GM18498 (cell line): ENCODE measurements around the gene IRF1.

Experiments
- ATAC-seq: cut with Tn5 transposase; IDR thresholded peaks from one replicate; pipeline ENCODE4 v1.9.1; 2021; ENCODE audit warnings: mild to moderate bottlenecking, moderate library complexity; ENCODE audit not compliant: unreplicated experiment

The IRF1 gene

DNA sequence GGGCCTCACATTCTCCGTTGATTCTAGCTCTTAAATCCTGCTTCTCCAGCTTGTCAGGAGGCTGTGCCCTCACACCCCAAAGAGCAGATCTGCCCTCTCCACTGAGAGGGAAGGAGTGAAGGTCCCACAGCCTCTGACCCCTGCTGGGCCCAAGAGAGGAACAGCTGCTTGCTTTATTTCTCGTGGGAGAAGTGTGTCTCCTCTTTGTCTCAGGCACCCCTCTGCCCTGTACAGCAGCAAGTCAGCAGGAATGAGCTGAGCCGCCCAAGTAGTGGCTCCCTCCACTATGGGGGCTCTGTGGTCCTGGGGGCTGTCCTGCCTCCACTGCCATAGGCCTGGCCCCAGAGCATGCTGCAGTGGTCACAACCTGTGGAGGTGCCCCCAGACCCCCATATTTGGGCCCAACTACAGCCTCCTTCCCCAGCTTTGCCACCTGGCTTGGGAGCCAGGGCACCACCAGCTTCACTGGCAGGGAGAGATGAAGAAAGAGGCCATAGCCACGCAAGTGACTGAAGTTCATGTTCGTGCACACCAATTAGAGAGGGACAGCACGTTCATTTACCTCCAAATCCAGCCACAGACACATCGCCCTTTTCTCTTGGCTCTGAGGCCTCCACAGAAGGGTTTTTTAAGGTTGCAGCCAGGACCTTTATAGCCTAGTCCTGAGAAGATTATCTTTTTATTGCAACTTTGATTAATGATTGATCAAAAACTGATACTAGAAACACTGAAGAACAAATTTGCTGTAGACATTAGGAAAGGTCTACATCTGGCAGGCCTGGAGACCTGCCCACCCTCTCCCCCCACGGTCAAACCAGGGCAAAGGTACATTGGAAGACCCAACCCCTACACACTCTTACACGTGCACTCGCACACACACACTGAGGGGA is 27.5 kb downstream of the IRF1 start:
- no peak for ATAC-seq

DNA sequence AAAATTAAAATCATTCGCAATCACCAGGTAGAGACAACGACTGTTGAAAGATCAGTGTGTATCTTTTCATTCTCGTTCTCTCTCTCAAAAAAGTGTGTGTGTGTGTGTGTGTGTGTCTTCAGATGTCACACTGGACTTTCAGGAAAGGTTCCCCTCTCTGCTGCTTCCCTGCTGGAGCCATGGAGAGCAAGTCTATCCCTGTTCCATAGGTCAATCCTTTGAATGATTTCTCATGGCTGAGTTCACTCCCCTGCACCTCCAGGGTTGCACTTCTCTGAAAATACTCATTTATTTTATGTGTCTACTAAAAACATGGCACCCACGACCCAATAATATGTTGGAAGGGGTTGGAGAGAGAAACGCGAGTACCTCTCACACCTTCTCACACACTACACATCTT is 28.2 kb downstream of the IRF1 start:
- no peak for ATAC-seq

DNA sequence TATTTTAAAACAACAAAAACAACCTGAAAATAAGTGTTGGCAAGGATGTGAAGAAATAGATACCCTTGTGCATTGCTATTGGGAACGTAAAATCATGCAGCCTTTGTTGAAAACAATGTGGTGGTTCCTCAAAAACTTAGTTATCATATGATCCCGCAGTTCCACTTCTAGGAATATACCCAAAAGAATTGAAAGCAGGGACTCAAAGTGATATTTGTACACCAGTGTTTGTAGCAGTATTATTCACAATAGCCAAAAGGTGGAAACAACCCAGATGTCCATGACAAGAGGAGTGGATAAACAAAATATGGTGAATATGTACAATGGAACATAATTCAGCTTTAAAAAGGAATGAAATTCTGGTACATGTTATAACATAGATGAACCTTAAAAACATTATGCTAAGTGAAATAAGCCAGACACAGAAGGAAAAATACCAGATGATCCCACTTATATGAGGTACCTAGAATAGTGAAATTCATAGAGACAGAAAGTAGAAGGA is 29.0 kb downstream of the IRF1 start:
- no peak for ATAC-seq

DNA sequence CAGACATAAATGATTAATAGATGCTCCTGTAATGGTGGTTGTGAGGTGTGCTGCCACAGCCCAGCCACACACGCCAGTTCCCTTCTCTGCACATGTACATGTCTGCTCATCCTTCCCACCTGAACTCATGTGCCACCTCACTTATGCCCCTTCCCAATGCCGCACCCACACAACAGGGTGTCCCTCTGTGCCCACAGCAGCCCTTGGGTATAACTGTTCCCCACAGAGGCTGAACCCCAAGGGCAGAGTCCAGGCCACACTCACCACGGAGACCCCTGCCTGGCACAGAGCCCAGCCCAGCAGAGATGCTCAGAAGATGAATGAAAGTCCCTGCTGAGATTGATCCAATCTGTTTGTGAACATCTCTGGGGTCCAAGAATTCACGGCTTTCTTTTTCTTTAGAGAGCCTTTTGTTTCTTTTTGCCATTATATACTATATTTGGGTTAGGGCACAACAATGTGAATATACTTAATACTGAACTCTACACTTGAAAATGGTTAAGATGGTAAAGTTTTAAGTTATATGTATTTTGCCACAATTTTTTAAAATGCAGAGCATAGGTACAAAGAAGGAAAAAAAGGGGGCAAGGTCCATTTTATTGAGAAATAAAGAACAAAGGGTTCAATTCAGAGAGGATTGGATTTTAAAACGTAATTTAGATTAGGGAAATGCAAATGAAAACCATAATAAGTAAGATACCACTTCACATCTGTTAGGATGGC is 29.6 kb downstream of the IRF1 start:
- ATAC-seq: no peak

DNA sequence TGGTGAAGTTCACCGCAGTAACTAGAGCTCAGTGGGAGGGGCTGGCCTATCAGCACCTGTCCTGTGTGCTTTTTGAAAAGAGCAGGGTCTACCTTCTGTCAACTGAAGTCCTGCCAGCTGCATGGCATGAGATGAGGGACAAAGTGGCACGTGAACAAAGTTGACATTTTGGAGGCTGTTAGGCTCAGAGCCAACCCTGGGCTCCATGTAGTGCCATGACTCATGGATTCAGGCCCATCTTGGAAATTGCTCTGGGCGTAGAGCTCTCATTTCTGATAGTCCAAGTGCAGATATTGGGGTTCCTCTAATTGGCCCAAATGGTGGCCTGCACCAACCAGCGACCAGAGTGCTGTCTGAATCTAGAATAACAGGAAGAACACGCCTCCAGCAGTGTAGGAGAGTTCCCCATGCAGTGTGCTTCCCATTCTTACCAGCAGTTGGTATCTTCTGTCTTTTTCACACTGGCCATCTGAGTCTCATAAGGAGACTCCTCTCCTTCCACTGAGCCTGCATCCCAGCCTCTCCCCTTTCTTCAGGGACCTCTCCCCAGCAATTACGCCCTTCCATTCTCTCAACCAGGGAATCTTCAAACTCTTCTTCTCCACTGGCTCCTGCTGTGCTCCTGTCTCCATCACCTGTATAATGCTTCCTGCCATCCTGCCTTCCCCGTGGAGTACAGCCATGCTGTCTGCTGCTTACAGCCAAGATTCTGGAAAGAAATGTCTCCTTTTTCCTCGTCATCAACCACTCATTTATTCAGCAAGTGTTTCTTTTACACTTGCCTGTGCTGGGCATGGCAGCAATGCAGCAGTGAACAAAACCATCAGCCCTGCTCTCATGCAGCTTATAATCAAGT is 30.4 kb downstream of the IRF1 start:
- ATAC-seq: no peak

DNA sequence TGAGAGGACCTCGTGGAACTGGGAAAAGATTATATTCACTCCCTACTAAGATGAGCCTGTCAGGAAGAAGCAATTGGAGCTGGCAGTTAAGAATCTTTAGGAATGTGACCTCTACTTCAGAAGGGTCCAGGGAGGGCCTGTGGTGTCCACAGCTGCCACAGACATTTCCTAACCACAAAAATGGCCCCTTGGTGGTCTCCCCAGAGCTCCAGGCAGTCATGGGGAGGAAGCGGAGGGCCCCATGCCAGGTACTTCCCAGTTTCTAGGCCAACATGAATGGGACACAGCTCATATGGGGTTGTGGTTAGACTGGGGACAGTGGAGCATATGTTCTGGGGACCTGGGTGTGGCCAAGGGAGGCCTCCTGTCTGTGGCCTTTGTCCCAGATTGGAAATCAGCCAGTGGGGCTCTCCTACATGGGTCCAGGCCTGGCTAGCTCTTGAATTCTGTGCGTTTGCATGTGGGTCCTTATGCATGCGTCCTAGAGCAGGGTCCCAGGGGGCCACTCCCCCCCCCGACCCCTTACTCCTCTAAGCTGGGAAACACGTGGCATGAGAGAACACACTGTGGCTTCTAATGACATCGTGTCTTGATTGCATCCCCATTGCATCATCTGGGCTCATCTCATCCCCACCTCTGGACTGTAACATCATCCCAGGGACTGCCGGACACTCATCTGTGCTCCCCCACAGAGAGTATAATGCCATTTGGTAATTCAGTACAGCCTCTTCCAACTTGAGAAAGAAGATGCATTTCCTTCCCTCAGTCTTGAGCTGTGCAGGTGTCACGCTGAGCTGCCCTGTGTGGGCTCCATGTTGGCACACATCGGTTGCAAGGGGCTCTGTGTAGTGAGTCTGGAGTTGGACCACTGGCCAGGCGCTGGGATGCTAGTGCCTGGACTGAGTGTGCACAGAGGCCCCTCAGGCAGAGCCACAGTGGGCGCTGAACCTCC is 31.3 kb downstream of the IRF1 start:
- ATAC-seq: no peak

DNA sequence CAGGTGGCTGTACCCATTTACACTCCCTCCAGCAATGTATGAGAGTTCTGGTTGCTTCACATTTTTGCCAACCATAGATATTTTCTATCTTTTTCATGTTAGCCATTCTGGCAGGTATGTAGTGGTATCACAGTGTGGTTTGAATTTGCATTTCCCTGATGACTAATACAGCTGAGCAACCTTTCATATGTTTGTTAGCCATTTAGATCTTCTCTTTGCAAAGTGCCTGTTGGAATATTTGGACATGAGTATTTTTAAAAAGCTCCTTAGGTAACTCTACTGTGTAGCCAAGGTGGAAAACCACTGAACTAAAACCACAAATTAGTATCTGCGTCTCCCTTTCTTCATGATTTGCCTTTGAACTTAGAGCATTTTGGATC is 31.9 kb downstream of the IRF1 start:
- peak; percentile 59 for ATAC-seq

DNA sequence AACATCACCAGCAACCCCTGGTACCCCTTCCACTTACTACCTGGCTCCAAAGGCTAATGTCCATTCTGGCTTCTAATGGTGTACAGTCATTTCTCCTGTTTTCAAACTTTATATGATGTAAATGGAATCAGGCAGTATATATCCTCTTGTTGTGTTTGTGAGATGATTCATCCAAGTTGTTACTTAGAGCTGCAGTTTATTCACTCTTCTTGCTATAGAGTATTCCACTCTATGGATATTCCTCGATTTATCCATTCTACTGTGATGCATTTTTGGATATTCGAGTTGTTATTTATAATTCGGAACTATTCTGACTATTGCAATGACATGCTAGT is 32.4 kb downstream of the IRF1 start:
- no peak for ATAC-seq

DNA sequence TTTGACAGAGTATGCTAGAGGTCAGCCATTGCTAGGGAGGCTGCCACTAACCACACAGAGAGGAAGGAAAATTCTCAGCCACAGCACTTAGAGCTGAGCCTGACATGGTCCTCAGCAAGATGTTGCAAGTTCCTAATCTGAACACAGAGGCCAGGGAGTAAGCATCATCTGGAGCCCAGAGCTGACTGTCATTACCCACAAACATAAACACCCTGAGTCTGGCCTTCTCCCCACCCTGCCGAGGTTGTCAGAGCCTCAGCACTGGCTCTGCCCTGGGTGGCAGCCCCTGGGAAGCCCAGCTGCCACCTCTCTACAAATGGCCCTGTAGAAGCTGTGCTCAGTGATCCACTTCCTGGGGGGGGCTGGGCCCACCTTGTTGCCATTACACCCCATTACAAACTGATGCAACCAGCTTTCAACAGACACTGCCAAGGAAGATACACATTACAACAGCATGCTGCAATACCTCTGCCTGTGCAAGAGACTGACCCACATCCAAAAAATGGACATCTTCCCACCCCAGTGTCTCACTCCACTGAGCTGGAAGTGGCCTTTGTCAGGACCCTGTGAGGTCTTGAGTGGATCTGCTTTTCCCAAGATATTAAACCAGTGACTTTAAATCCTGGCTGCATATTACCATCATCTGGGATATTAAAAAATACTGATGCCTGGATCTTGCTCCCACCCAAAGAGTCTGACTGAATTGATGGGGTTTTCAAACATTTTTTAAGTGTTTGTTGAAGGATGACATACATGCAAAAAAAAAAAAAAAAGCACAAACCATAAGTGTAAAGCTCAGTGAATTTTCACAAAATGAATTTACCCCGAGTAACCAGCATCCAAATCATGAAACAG is 33.0 kb downstream of the IRF1 start:
- ATAC-seq: no peak

DNA sequence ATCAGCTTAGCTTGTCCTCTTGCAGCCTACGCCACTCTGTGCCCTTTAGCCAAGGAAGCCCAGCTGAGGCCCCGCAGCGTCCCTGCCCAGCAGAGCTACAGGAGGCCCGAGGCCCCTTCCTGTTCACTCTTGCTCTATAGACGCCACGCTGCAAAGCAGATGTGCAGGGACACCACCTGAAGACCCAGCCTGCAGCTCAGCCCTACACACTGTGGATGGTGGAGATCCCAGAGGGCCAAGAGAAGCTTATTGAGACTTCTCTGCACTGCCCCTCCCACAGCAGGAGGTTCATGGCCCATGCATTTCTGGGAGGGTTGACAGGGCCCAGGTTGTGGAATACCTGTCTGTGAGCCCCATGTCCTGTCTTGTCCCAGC is 33.6 kb downstream of the IRF1 start:
- peak; percentile 7 for ATAC-seq

DNA sequence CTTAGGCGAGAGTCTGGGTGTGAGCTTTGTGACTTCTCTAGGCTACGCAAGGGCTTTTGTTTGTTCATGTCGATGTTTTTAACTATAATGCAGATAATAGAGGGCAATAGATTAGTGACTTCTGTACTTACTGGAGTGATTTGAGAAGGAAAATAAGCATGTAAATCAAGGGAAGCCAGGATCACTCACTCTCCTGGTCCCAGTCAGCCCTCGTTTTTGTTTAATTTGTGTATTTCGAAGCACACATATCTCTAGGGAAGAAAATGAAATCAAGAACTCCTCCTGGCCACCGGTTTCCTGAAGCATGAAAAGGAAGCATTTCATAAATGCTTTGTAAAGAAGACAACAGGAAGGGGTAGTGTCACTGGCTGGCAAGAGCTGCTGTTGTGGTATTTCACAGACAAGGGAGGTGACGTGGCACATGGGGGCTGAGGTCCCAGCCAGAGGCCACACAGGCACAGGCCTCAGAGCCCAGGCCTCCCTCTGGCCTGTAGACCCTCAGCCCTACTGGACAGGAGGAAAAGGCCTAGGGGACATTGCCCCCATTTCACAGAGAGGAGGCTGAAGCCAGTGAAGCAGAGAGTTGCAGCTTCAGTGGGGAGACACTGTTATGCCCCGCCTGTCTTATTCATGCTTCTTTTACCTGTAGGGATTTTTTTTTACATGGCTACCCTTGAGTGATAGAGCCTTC is 34.1 kb downstream of the IRF1 start:
- peak; percentile 68 for ATAC-seq

DNA sequence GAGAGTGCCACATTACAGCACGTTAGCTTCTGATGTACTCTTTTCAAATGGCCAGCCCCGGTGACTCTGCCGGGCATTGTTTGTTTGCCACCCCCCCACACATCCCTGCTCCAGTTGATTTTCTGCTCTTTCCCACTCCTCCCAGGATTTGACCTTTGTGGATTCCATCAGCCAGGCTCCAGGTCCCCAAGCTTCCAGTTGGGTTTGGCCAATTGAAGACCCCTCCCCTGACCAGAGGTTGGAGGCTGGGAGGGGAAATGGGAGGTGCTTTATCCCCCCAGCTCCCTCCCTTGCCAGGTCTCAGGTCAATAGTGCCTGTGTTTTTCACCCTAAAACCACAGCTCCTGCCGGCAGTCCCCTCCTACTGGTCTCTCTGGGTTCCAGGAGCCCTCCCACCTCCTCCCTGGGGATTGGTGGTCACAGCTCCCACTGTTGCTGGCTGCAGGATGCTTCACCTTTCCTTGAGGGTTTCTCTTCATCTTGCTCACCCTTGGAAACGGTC is 34.9 kb downstream of the IRF1 start:
- ATAC-seq: no peak

DNA sequence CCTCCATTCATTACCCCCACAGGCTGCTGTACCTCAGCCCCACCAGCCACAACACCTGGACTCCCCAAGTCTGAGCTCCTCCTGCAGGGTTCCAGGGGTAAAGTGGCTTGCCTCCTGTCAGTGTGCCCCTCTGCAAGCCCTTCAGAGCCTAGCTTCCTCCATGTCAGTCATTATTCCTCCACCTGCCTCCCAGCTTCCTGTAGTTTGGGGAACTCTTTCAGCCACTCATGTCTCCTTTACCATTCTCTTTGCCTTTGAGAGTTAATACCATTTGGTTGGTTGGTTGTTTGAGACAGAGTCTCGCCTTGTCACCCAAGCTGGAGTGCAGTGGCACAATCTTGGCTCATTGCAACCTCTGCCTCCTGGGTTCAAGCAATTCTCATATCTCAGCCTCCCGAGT is 36.2 kb downstream of the IRF1 start:
- ATAC-seq: no peak

DNA sequence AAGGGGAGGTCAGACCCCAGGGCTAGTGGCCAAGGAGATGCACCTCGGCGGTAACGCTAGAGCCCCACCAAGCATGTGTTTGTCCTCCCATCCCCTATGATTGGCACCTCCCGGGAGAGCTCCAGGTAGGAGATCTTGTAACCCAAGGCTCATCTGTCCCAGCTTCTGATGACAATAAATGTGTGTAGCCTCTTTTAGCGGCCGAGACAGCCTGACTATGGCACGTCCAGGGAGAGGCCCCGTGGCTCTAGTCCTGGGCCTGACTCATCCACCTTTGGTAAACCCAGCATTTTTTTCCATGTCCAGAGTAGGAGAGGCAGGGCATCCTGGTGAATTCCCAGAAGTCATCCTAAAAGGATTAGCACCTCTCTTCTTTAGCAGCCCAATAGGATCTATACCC is 39.2 kb downstream of the IRF1 start:
- no peak for ATAC-seq

DNA sequence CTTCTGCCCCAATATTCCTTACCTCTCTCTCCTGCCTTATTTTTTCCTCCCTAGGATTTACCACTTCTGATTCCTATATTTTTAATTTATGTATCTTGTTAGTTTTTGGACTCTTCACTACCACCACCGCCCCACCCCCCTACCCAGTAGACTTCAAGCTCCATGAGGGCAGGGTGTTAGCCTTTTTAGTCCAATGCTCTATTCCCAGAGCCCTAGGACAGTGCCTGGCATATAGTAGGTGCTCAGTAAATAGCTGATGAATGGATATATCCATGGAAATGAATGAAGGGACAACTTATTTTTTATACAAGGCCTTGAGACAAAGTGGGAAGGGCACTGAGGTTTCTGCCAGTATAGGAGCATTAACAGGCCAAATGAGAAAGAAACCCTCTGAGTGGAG is 41.5 kb downstream of the IRF1 start:
- ATAC-seq: no peak

DNA sequence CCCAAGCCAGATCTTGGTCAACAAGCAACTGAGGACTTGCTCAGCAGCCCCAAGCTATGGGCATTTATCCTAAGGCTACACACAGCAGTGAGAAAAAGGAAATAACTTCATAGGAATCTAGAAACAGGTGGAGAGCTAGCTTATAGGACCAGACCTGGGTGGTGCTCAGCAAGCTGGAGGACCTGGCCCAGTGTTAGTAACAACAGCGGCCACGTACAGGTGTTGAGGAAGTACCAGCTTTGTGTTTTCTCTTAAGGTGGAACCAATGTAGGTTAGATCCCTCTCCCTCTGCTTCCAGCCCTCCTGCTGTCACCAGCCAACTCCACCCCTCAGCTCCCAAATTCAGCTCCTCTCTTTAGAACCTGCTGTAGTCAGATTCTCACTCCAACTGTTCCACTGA is 43.4 kb downstream of the IRF1 start:
- ATAC-seq: no peak

DNA sequence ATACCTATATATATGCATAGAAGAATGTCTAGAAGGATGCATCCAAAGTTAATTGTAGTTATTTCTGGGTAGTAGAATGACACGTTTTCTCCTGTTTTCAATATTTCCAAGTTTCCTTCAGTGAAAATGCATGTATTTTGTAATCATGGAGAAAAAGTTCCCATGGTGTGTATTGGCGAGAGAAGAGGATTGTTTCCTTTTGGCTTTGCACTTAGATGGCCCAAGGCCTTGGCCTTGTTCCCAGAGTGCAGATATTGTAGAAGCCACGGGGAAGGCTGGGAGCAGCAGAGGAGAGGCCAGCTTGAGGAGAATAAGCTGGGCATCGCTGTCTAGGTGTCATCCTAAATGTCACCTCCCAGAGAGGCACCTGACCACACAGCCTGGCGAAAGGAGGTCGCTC is 44.0 kb downstream of the IRF1 start:
- ATAC-seq: no peak

DNA sequence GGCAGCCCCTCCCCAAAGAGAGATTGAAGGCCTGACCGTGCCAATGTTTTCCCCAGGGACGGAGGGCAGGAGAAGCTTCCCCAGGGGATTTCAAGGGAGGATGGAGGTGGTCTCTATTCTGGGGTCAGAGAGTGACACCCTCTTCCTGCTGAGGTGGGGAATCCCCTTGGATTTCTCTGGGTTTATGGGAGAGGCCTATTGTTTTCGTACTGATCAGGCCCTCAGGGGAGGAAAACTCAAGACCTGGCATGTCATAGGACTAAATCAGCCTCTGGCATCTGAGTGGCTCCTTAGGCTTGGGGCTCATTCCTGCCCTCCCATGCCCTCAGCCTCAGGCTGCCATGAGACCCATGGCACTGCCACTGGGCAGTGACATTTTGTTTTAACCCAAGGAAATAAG is 44.6 kb downstream of the IRF1 start:
- no peak for ATAC-seq

DNA sequence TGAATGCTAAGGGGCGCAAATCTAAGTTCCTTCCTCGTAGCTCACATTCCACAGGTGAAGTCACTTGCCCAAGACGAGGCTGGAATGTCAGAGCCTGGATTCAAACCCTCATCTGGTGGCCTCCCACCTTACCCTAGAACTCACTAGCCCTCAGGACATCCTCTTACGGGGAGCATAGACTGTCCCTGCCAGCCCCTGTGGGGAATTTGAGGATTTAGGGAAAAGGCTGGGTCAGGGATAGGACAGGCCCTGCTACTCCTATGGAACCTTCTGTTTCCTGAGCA is 45.0 kb downstream of the IRF1 start:
- no peak for ATAC-seq
